Measurements from ENCODE around the gene CMTM6.
"Not testable (repeated sequence)": the region's sequence is repeated elsewhere in the genome, so short reads cannot be mapped to it uniquely, and the experiment has no call there.

Gene CMTM6

GRCh38 chr3:32454731-32455608, 47.7 kb downstream of the CMTM6 start:
- DNase-seq (no peak), ATAC-seq (replicated peaks) (no peak)
- no peaks in the 10 kb centered on the region for H3K27me3 Mint-ChIP-seq
- peaks cover 42 to 56% of the 10 kb centered on the region in 2 donors for H3K4me1 Mint-ChIP-seq
- peaks cover 42 to 56% of the 10 kb centered on the region in 2 donors for H3K36me3 Mint-ChIP-seq
- H3K4me3 Mint-ChIP-seq: no peak overlapping the region
- peak overlapping the region; percentile 37 for H3K27ac Mint-ChIP-seq
- H3K9me3 Mint-ChIP-seq: peaks cover 2 to 4% of the 10 kb centered on the region in 2 donors

- peaks cover 2 to 4% of the 10 kb centered on the region in 2 donors for H3K9me3 Mint-ChIP-seq
- H3K27me3 Mint-ChIP-seq: no peaks in the 10 kb centered on the region
- H3K4me1 Mint-ChIP-seq: peaks cover 39 to 49% of the 10 kb centered on the region in 2 donors
- H3K4me3 Mint-ChIP-seq: no peak overlapping the region
- no peak for DNase-seq
- H3K27ac Mint-ChIP-seq: peak overlapping the region; percentile 37
- ATAC-seq (replicated peaks): no peak
- peaks cover 46 to 60% of the 10 kb centered on the region in 2 donors for H3K36me3 Mint-ChIP-seq
These were observed 48.5 kb downstream of the CMTM6 start for GRCh38 chr3:32454111-32454510.

GRCh38 chr3:32453346-32453745, 49.3 kb downstream of the CMTM6 start:
- Mint-ChIP-seq H3K4me3 (no peak overlapping the region), H3K9me3 (peaks cover 2 to 3% of the 10 kb centered on the region in 2 donors), H3K27ac (peak overlapping the region; percentile 32), H3K27me3 (no peaks in the 10 kb centered on the region), H3K4me1 (peaks cover 40 to 47% of the 10 kb centered on the region in 2 donors), H3K36me3 (peaks cover 48 to 67% of the 10 kb centered on the region in 2 donors)
- ATAC-seq (replicated peaks): no peak
- DNase-seq: no peak

- no peak for ATAC-seq (replicated peaks)
- Mint-ChIP-seq H3K27me3 (no peaks in the 10 kb centered on the region), H3K27ac (no peak overlapping the region), H3K4me1 (peaks cover 39 to 47% of the 10 kb centered on the region in 2 donors), H3K4me3 (no peak overlapping the region), H3K36me3 (peaks cover 51 to 69% of the 10 kb centered on the region in 2 donors), H3K9me3 (no peaks in the 10 kb centered on the region)
- no peak for DNase-seq
These were observed 50.6 kb downstream of the CMTM6 start for GRCh38 chr3:32452009-32452408.

- DNase-seq (no peak), ATAC-seq (replicated peaks) (no peak)
- Mint-ChIP-seq H3K9me3 (no peaks in the 10 kb centered on the region), H3K27me3 (no peaks in the 10 kb centered on the region), H3K36me3 (peaks cover 52 to 72% of the 10 kb centered on the region in 2 donors), H3K4me1 (peaks cover 41 to 47% of the 10 kb centered on the region in 2 donors), H3K4me3 (no peak overlapping the region), H3K27ac (peak overlapping the region; percentile 26)
These were observed 51.5 kb downstream of the CMTM6 start for GRCh38 chr3:32450992-32451659.

GRCh38 chr3:32450426-32450825, 52.2 kb downstream of the CMTM6 start:
- H3K4me1 Mint-ChIP-seq: peaks cover 34 to 47% of the 10 kb centered on the region in 2 donors
- peak overlapping the region; percentile 32 for H3K27ac Mint-ChIP-seq
- ATAC-seq (replicated peaks) (no peak), DNase-seq (no peak)
- H3K4me3 Mint-ChIP-seq: no peak overlapping the region
- no peaks in the 10 kb centered on the region for H3K27me3 Mint-ChIP-seq
- H3K36me3 Mint-ChIP-seq: peaks cover 52 to 70% of the 10 kb centered on the region in 2 donors
- no peaks in the 10 kb centered on the region for H3K9me3 Mint-ChIP-seq

GRCh38 chr3:32449691-32450090, 53.0 kb downstream of the CMTM6 start:
- Mint-ChIP-seq H3K36me3 (peaks cover 47 to 67% of the 10 kb centered on the region in 2 donors), H3K4me3 (no peak overlapping the region), H3K4me1 (peaks cover 27 to 42% of the 10 kb centered on the region in 2 donors), H3K27me3 (no peaks in the 10 kb centered on the region), H3K9me3 (no peaks in the 10 kb centered on the region), H3K27ac (no peak overlapping the region)
- DNase-seq (no peak), ATAC-seq (replicated peaks) (no peak)

GRCh38 chr3:32448686-32449474, 53.8 kb downstream of the CMTM6 start:
- Mint-ChIP-seq H3K4me3 (no peak overlapping the region), H3K27ac (peak overlapping the region; percentile 62), H3K36me3 (peaks cover 47 to 63% of the 10 kb centered on the region in 2 donors), H3K27me3 (no peaks in the 10 kb centered on the region), H3K4me1 (peaks cover 26 to 47% of the 10 kb centered on the region in 2 donors), H3K9me3 (no peaks in the 10 kb centered on the region)
- DNase-seq: no peak
- no peak for ATAC-seq (replicated peaks)

GRCh38 chr3:32447865-32448400, 54.7 kb downstream of the CMTM6 start:
- no peak overlapping the region for H3K4me3 Mint-ChIP-seq
- ATAC-seq (replicated peaks): no peak
- DNase-seq: no peak
- no peak overlapping the region for H3K27ac Mint-ChIP-seq
- no peaks in the 10 kb centered on the region for H3K9me3 Mint-ChIP-seq
- H3K4me1 Mint-ChIP-seq: peaks cover 32 to 56% of the 10 kb centered on the region in 2 donors
- no peaks in the 10 kb centered on the region for H3K27me3 Mint-ChIP-seq
- peaks cover 48 to 63% of the 10 kb centered on the region in 2 donors for H3K36me3 Mint-ChIP-seq

GRCh38 chr3:32443478-32443877, 59.2 kb downstream of the CMTM6 start:
- Mint-ChIP-seq H3K27me3 (no peaks in the 10 kb centered on the region), H3K9me3 (no peaks in the 10 kb centered on the region), H3K4me1 (peaks cover 49 to 80% of the 10 kb centered on the region in 2 donors), H3K27ac (peak overlapping the region; percentile 25), H3K4me3 (peak overlapping the region in 1 of 2 donors; percentile 17), H3K36me3 (peaks cover 43 to 53% of the 10 kb centered on the region in 2 donors)
- DNase-seq (no peak), ATAC-seq (replicated peaks) (no peak)

- Mint-ChIP-seq H3K27ac (peak overlapping the region; percentile 5), H3K4me1 (peaks cover 48 to 85% of the 10 kb centered on the region in 2 donors), H3K4me3 (no peak overlapping the region), H3K9me3 (no peaks in the 10 kb centered on the region), H3K27me3 (no peaks in the 10 kb centered on the region), H3K36me3 (peaks cover 37 to 47% of the 10 kb centered on the region in 2 donors)
- no peak for ATAC-seq (replicated peaks)
- no peak for DNase-seq
These were observed 59.9 kb downstream of the CMTM6 start for GRCh38 chr3:32442766-32443165.

- H3K4me3 Mint-ChIP-seq: no peak overlapping the region
- no peaks in the 10 kb centered on the region for H3K9me3 Mint-ChIP-seq
- DNase-seq (no peak), ATAC-seq (replicated peaks) (no peak)
- H3K36me3 Mint-ChIP-seq: peaks cover 25 to 32% of the 10 kb centered on the region in 2 donors
- H3K4me1 Mint-ChIP-seq: peaks cover 46 to 84% of the 10 kb centered on the region in 2 donors
- peak overlapping the region; percentile 98 for H3K27ac Mint-ChIP-seq
- H3K27me3 Mint-ChIP-seq: no peaks in the 10 kb centered on the region
These were observed 61.9 kb downstream of the CMTM6 start for GRCh38 chr3:32440611-32441350.

- H3K4me3 Mint-ChIP-seq: peak overlapping the region; percentile 67 to 69
- not testable (repeated sequence) for DNase-seq, H3K27me3 Mint-ChIP-seq, H3K9me3 Mint-ChIP-seq
- H3K36me3 Mint-ChIP-seq: peaks cover 20 to 26% of the 10 kb centered on the region in 2 donors
- H3K27ac Mint-ChIP-seq: peak overlapping the region; percentile 98
- H3K4me1 Mint-ChIP-seq: peaks cover 47 to 86% of the 10 kb centered on the region in 2 donors
- ATAC-seq (replicated peaks): peak; percentile 28 to 31
These were observed 63.2 kb downstream of the CMTM6 start for GRCh38 chr3:32439421-32439820.

Measured in stimulated activated naive B cell treated with anti-CD40 and anti-IgM and Interleukin-4, amounts not matched to agents 10 μg/mL and 1 μg/mL and 100 μg/mL, for 72 hours (primary cell).